ENCODE measurements around the gene INPP5E.

Gene INPP5E

DNA sequence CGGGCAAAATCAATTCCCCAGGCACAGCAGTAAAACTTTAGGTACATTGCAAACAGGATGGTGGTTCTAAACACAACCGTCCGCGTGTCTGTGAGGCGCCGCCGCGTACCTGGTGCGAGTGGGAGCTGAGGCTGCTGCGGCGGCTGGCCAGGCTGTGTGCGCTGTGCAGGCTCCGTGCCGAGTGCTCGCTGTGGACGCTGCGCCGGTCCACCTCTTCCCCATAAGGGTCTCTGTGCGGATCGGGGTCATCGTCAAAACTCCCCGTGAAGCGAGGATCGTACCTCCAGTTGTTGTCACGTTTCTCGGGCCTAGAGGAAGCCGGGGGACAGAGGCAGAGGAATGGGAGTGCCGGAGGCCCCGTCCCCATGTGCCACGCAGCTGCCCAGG, 26.5 kb upstream of the INPP5E start:
- Histone ChIP-seq H3K36me3 (ENCODE audit: control insufficient read depth, insufficient read depth, low read length) (peaks cover 55% of the 10 kb centered on the region), H3K9ac (ENCODE audit: low read length) (no peak overlapping the region), H3K27ac (ENCODE audit: low read depth, low read length) (no peak overlapping the region)

DNA sequence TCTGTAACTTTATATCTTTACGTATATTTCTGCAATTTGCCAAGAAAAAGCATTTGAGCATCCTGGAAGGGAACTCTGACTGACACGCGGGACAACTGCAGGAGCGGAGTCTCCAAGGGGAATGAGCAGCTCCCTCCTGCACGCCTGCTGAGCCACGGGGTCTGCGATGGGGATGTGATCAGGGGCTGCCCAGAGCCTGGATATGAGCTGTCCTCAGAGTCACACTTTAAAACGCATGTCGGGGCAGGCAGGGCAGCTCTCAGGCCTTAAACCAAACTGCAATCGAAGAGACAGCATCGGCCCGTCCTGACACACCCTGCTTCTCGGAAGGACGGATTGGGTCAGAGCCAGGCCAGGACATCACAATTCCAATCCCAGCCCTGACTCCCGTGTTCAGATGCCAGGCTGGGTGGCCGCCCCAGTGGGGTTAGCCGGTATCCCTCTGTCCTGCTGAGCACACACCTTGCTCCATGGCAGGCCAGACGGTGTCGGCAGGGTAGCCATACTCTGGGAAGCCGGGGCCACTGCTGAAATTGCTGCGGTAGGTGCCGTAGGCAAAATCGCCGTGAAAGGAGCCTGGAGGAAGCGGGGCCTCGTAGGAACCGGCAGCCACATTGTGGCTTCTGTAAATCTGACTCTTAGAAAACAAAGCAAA, 26.0 kb upstream of the INPP5E start:
- peaks cover 53% of the 10 kb centered on the region for H3K36me3 ChIP-seq (ENCODE audit: control insufficient read depth, insufficient read depth, low read length)
- no peaks in the 10 kb centered on the region for H3K4me1 ChIP-seq (ENCODE audit: control insufficient read depth, insufficient read depth, low read length)
- H3K9ac ChIP-seq (ENCODE audit: low read length): no peak overlapping the region
- H3K27me3 ChIP-seq (ENCODE audit: control insufficient read depth, insufficient read depth, low read length): no peaks in the 10 kb centered on the region
- no peak overlapping the region for H3K4me3 ChIP-seq (ENCODE audit: low read length)
- H3K27ac ChIP-seq (ENCODE audit: low read depth, low read length): no peak overlapping the region

More for the DNA sequence above, 26.5 kb upstream of the INPP5E start:
- H3K4me1 ChIP-seq (ENCODE audit: control insufficient read depth, insufficient read depth, low read length): no peaks in the 10 kb centered on the region
- H3K4me3 ChIP-seq (ENCODE audit: low read length): no peak overlapping the region
- no peaks in the 10 kb centered on the region for H3K27me3 ChIP-seq (ENCODE audit: control insufficient read depth, insufficient read depth, low read length)

DNA sequence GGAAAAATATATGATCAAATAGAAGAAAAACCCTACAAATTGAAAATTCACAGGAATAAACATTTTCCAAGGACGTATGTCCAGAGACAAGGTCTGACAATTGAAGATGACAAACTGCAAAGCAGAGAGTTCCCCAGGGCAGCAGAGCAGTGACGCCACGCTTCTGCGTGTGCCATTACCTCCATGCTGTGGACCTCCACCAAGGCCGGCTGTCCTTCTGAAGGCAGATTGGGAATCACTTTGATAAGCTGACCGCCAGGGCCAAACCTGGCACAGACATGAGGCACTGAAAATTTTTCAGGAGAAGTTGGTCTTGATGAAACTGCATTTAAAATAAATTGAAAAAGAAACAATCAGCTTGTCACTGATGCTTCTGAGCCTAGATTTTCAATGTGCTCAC, 24.6 kb upstream of the INPP5E start:
- peaks cover 51% of the 10 kb centered on the region for H3K36me3 ChIP-seq (ENCODE audit: control insufficient read depth, insufficient read depth, low read length)
- H3K27ac ChIP-seq (ENCODE audit: low read depth, low read length): no peak overlapping the region
- H3K4me1 ChIP-seq (ENCODE audit: control insufficient read depth, insufficient read depth, low read length): no peaks in the 10 kb centered on the region
- H3K4me3 ChIP-seq (ENCODE audit: low read length): no peak overlapping the region
- H3K27me3 ChIP-seq (ENCODE audit: control insufficient read depth, insufficient read depth, low read length): no peaks in the 10 kb centered on the region
- H3K9ac ChIP-seq (ENCODE audit: low read length): no peak overlapping the region

DNA sequence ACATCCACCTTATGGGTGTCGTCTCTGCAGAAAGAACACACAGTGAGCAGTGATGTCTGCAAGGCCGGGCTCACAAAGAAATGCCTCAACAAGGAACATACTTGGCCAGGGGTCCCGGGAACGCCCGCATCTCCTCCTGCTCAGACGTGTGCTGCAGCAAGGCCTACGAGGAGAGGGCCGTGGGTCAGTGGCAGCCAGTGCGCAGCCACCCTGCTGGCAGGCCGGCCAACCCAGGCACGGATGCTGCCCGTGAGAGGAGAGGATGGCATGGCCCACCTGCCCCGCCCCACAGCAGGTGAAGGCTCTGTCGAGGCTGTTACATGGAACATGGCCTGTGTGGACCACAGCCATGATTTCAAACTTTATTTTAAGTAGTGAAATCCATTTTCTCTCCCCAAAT, 23.9 kb upstream of the INPP5E start:
- H3K27me3 ChIP-seq (ENCODE audit: control insufficient read depth, insufficient read depth, low read length): no peaks in the 10 kb centered on the region
- no peak overlapping the region for H3K9ac ChIP-seq (ENCODE audit: low read length)
- H3K4me1 ChIP-seq (ENCODE audit: control insufficient read depth, insufficient read depth, low read length): no peaks in the 10 kb centered on the region
- no peak overlapping the region for H3K27ac ChIP-seq (ENCODE audit: low read depth, low read length)
- no peak overlapping the region for H3K4me3 ChIP-seq (ENCODE audit: low read length)
- H3K36me3 ChIP-seq (ENCODE audit: control insufficient read depth, insufficient read depth, low read length): peaks cover 57% of the 10 kb centered on the region

DNA sequence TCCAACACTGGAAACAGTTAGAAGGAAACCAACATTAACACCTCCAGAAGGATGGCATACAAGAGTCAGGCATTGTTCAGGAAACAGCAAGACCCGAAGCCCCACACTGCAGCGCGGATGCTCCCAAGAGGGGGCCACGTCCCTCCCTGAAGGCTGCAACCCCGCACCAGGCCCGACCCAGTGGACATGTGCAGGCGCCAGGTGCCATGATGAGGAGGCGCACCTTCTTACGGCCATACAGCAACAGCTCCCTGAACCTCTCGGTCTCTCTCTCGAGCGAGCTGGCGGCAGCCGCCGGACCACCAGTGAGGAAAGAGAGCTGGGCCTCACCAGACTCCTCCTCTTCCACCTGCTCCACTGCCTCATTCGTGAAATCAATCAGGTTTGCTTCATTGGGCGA, 23.0 kb upstream of the INPP5E start:
- no peak overlapping the region for H3K4me3 ChIP-seq (ENCODE audit: low read length)
- H3K27ac ChIP-seq (ENCODE audit: low read depth, low read length): no peak overlapping the region
- H3K27me3 ChIP-seq (ENCODE audit: control insufficient read depth, insufficient read depth, low read length): no peaks in the 10 kb centered on the region
- H3K4me1 ChIP-seq (ENCODE audit: control insufficient read depth, insufficient read depth, low read length): no peaks in the 10 kb centered on the region
- peaks cover 58% of the 10 kb centered on the region for H3K36me3 ChIP-seq (ENCODE audit: control insufficient read depth, insufficient read depth, low read length)
- no peak overlapping the region for H3K9ac ChIP-seq (ENCODE audit: low read length)

DNA sequence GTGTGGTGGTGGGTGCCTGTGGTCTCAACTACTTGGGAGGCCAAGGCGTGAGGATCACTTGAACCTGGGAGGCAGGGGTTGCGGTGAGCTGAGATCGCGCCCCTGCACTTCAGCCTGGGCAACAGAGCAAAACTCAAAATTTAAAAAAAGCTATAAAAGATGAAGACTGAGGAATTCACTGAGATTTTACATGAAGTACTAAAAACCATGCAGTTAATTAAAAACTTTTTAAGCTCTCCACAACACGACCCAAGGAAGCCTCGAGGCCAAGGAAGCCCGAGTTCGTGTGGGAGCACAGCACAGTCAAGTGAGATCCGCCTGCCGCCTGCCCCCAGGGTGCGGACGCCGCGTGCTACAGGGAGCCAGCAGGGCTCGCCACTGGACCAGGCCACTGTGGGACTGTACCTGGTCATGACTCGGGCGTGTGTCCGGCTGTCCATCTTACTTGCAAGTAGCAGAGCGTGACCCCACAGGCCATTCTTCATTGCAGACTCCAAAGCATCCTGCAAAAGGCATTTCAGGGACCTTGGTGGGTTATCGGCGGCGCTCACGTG, 21.2 kb upstream of the INPP5E start:
- H3K9ac ChIP-seq (ENCODE audit: low read length): no peak overlapping the region
- H3K27me3 ChIP-seq (ENCODE audit: control insufficient read depth, insufficient read depth, low read length): no peaks in the 10 kb centered on the region
- H3K4me1 ChIP-seq (ENCODE audit: control insufficient read depth, insufficient read depth, low read length): no peaks in the 10 kb centered on the region
- H3K36me3 ChIP-seq (ENCODE audit: control insufficient read depth, insufficient read depth, low read length): peaks cover 64% of the 10 kb centered on the region
- no peak overlapping the region for H3K4me3 ChIP-seq (ENCODE audit: low read length)
- no peak overlapping the region for H3K27ac ChIP-seq (ENCODE audit: low read depth, low read length)

DNA sequence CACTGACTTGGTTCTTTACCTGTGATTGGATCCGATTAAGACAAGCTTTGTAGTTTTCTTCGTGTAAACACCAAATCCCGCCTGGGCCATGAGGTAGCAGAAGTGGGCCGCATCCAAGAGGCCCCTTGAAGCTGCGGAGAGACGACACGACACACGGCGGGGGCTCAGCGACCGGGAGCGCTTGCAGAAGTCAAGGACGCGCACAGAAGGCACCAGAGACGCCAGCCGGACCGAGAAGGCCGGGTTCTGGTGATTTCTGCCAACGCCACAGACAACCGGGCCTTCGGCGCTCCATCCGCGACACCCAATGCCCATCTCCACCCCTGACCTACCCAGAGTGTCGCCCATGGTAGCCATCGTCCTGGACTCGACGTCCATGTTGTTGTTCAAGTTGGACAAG, 19.8 kb upstream of the INPP5E start:
- Histone ChIP-seq H3K4me3 (ENCODE audit: low read length) (no peak overlapping the region), H3K4me1 (ENCODE audit: control insufficient read depth, insufficient read depth, low read length) (no peaks in the 10 kb centered on the region), H3K27ac (ENCODE audit: low read depth, low read length) (no peak overlapping the region), H3K9ac (ENCODE audit: low read length) (no peak overlapping the region), H3K36me3 (ENCODE audit: control insufficient read depth, insufficient read depth, low read length) (peaks cover 68% of the 10 kb centered on the region), H3K27me3 (ENCODE audit: control insufficient read depth, insufficient read depth, low read length) (no peaks in the 10 kb centered on the region)

DNA sequence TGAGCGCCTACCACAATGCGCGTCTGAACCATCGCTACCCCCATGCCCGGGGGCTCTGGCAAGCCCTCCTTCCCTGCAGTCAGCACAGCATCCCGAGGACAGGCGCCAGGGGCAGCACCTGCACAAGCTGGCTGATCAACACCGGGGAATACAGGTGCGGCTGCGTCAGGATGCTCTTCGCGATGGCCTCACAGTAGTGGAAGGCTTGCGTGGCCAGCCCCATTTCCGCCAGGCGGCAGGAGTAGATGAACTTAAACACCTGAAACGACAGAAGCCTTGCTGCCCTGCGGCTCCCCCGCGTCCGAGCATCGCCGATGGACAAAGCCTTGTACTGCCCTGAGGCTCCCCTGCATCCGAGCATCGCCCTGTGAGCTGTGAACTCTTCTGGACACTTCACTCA, 17.7 kb upstream of the INPP5E start:
- no peak overlapping the region for H3K27ac ChIP-seq (ENCODE audit: low read depth, low read length)
- H3K4me1 ChIP-seq (ENCODE audit: control insufficient read depth, insufficient read depth, low read length): no peaks in the 10 kb centered on the region
- H3K27me3 ChIP-seq (ENCODE audit: control insufficient read depth, insufficient read depth, low read length): no peaks in the 10 kb centered on the region
- no peak overlapping the region for H3K9ac ChIP-seq (ENCODE audit: low read length)
- peaks cover 59% of the 10 kb centered on the region for H3K36me3 ChIP-seq (ENCODE audit: control insufficient read depth, insufficient read depth, low read length)
- no peak overlapping the region for H3K4me3 ChIP-seq (ENCODE audit: low read length)

DNA sequence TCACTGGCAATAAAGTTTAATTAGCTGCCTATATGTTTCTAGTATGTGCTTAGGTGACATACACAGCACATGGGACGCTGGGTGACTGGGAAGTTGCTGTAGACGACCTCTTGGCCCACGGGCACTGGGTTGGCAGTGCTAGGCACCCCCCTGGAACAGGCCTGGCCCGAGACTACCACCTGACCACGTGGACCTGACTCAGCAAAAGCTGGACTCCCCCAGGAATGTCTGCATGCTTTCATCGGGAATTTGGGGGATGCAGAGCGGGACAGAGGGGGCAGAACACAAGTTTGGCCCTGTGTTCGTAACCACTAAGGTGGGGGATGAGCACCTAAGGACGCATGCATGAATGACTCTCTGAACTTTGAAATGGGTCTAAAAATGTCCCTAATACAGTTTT, 16.6 kb upstream of the INPP5E start:
- Histone ChIP-seq H3K4me1 (ENCODE audit: control insufficient read depth, insufficient read depth, low read length) (no peaks in the 10 kb centered on the region), H3K4me3 (ENCODE audit: low read length) (no peak overlapping the region), H3K36me3 (ENCODE audit: control insufficient read depth, insufficient read depth, low read length) (peaks cover 58% of the 10 kb centered on the region)

DNA sequence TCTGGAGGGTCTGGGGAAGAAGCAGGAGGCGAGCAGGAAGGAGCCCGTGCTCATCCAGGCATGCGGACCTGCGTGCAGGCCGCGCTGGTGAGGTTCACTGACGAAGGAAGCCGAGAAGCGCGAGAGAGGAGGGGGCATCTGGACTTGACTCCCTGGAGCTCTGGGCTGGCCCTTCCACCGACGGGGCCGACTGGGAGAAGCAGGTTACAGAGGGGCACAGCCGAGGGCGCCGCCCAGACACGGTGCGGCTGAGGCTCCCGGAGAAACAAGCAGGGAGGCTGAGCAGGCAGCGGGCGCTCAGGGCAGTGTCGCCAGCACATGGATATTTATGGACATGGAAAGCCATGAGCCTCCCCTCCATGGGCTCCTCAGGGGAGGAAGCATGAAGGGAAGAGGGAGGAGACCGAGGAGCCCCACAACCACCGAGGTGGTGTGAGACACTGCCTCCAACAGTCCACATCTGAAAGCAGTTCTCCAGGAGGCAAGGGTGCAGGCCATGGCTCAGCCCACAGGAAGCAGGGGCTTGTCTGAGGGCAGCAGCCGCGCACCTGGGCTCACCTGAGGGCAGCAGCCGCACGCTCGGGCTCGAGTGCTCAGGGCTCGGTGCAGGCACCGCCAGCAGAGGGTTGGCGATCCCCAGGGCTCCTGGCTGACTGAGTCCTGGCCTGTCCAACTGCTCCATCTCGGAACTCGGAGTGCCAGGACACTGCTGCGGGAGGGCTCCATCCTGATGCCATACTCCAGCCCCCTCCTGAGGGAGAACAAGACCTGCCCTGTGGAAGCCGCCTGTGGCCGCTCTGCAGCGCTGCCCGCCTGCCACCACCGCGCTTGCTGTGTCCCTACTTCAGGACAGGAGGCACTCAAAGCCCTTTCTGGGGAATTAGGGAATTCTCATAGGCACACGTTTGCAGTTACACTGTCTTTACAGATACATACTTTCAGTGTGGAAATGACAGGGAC, 15.7 kb upstream of the INPP5E start:
- H3K4me1 ChIP-seq (ENCODE audit: control insufficient read depth, insufficient read depth, low read length): no peaks in the 10 kb centered on the region
- peaks cover 63% of the 10 kb centered on the region for H3K36me3 ChIP-seq (ENCODE audit: control insufficient read depth, insufficient read depth, low read length)
- H3K4me3 ChIP-seq (ENCODE audit: low read length): no peak overlapping the region
- H3K9ac ChIP-seq (ENCODE audit: low read length): no peak overlapping the region
- H3K27me3 ChIP-seq (ENCODE audit: control insufficient read depth, insufficient read depth, low read length): no peaks in the 10 kb centered on the region
- H3K27ac ChIP-seq (ENCODE audit: low read depth, low read length): no peak overlapping the region

More for the DNA sequence above, 16.6 kb upstream of the INPP5E start:
- Histone ChIP-seq H3K27me3 (ENCODE audit: control insufficient read depth, insufficient read depth, low read length) (no peaks in the 10 kb centered on the region), H3K27ac (ENCODE audit: low read depth, low read length) (no peak overlapping the region), H3K9ac (ENCODE audit: low read length) (no peak overlapping the region)

DNA sequence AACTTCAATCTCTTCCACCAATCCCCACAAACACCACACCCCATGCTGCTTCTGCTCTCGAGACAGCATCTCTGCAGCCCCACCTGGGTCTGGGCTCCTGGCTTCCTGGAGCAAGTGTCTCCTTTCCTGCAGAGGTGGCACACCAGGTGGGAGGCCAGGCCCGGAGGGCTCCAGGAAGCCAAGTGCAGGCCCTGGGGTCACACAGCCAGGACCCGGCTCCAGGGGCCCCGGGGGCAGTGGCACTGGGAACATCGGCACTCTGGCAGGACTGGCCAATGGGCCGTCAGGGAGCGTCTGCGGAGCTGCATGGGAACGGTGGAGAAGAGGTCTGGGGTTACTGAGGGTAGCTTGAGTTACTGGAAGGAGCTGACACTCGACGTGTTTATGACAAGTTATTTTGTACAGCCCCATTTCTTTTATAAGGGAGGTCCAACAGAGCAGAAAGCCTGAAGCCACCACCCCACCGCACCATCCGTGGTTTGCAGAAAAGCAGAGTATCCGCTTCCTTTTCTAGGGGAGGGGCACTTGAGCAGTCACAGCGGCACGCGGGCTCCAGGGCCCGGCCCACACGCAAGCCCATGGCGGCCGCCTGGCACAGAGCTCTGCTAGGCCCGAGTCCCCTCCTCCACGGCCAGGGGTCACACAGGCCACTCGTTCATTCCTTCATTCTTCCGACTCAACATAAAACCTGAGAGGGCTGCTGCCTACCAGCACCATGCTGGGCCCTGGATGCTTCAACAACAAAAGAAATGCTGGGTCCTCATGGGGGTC, 14.6 kb upstream of the INPP5E start:
- H3K36me3 ChIP-seq (ENCODE audit: control insufficient read depth, insufficient read depth, low read length): peaks cover 58% of the 10 kb centered on the region

DNA sequence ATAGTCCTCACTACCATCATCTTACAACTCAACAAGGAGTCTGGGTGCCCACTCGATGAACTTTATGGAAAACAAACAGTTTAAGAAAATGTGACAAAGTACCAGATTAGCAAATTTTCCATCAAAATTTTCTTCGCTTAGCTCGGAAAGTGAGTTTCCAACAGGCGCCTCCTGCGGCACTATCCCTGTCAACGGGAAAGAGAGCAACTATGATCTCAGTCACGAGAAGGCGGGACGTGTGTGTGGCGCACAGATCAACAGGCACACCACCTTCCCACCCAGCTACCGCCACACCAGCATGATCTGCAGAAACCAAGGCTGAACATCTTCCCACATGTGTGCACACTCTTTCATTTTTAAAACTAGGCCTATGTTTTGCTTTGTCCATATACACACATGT, 13.7 kb upstream of the INPP5E start:
- Histone ChIP-seq H3K9ac (ENCODE audit: low read length) (no peak overlapping the region), H3K27ac (ENCODE audit: low read depth, low read length) (no peak overlapping the region), H3K27me3 (ENCODE audit: control insufficient read depth, insufficient read depth, low read length) (no peaks in the 10 kb centered on the region), H3K4me3 (ENCODE audit: low read length) (no peak overlapping the region), H3K4me1 (ENCODE audit: control insufficient read depth, insufficient read depth, low read length) (no peaks in the 10 kb centered on the region), H3K36me3 (ENCODE audit: control insufficient read depth, insufficient read depth, low read length) (peaks cover 56% of the 10 kb centered on the region)

More for the DNA sequence above, 14.6 kb upstream of the INPP5E start:
- Histone ChIP-seq H3K4me1 (ENCODE audit: control insufficient read depth, insufficient read depth, low read length) (no peaks in the 10 kb centered on the region), H3K4me3 (ENCODE audit: low read length) (no peak overlapping the region), H3K27me3 (ENCODE audit: control insufficient read depth, insufficient read depth, low read length) (no peaks in the 10 kb centered on the region), H3K9ac (ENCODE audit: low read length) (no peak overlapping the region), H3K27ac (ENCODE audit: low read depth, low read length) (no peak overlapping the region)

Measured in rectal smooth muscle tissue (tissue), 1 donor.